ENCODE data around the gene BOLL.
A peak's percentile ranks its signal among the peaks of the same experiment; 100 is the strongest.

- TF ChIP-seq CTCF (IDR thresholded peaks at IDR 0.05) (no peak), POLR2AphosphoS5 (IDR thresholded peaks at IDR 0.05) (peak in 1 of 2 donors; percentile 61), POLR2A (IDR thresholded peaks at IDR 0.05; ENCODE audit: low read depth) (no peak)
Measured at GRCh38 chr2:197804758-197805714, 19.9 kb upstream of the BOLL start.
